HUDEP-2 (cell line): Measurements from ENCODE around the gene OBSCN.
"Not testable (repeated sequence)": the region's sequence is repeated elsewhere in the genome, so short reads cannot be mapped to it uniquely, and the experiment has no call there.

Experiments used
- DNase-seq, 76 experiments: peaks; one replicate each; lab custom pipeline; 2025; ENCODE audit not compliant: unreplicated experiment in 76 of 76; lab: John Stamatoyannopoulos, UW

The OBSCN gene

DNA sequence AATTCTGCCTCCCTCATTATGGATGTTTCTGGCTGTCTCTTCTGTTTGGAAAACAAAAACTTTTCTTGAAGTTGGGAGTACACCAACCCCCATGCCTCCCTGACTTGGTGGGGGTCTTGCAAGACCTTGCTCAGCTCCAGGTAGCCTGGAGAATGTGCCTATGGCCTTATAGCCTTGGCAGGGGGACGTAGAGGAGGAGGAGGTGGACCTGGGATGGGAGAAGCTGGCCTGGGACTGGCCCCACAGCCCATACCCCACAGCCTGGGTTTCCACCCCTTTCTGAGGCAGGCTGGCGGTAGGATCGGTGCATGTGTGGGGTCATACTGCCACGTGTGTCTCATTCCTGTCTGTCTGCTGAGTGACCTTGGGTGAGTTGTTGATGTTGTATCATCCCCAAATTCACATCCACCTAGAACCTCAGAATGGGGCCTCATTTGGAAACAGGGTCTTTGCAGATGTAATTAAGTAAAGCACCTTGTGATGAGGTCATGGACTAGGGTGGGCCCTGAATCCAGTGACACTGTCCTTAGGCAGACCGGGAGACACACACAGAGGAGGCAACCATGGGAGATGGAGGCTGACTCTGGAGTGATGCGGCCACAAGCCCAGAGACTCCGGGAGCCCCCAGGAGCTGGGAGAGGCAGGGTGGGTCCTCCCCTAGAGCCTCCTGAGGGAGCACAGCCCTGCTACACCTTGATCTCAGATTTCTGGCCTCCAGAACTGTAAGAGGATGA, 18.5 kb downstream of the OBSCN start:
- no peak for DNase-seq

DNA sequence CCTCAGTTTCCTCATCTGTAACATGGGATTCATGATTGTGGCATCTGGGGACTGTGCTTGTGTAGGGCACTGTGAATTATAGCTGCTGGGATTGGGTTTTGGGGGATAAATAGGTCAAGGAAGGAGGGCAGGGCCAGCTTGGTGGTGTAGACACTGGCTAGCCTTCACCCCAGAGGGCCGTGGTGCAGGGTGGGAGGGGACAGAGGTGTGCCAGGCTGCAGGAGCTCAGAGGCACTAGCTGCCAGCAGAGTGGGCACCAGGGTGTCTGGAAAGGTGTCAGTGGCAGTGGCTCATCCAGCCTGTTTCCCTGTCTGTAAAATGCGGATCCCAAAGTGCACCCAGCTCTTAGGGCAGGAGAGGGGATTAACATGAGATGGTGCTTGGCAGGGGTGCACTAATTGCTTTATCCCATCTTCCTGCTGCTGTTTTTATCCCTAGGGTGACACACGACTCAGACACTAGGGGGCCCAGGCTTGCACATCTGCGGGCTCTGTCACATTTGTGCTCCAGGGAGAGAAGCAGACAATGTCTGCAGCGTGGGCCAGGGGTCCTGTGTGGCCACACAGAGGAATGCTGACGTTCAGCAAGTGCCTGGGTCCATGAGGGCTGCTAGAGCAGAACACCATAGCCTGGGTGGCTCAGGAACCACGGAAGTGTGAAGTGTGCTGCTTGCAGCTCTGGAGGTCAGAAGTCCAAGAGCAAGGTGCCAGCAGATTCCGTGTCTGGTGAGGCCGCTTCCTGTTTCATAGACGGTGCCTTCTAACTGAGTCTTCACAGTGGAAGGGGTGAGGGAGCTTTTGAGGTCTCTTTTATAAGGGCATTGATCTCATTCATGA, 19.3 kb downstream of the OBSCN start:
- DNase-seq: peak in 7 of 76 experiments; percentile 1 to 31 (median 10)

DNA sequence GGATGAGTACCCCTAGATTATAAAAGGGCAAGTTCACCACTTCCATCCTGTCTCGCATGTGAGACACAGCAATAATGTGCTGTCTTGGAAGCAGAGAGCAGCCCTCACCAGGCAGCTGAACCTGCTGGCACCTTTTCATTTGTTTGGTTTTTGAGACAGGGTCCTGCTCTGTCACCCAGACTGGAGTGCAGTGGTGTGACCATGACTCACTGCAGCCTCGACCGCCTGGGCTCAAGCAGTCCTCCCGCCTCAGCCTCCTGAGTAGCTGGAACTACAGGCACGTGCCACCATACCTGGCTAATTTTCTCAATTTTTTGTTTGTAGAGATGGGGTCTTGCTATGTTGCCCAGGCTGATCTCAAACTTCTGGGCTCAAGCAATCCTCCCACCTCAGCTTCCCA, 20.3 kb downstream of the OBSCN start:
- DNase-seq: not testable (repeated sequence)

DNA sequence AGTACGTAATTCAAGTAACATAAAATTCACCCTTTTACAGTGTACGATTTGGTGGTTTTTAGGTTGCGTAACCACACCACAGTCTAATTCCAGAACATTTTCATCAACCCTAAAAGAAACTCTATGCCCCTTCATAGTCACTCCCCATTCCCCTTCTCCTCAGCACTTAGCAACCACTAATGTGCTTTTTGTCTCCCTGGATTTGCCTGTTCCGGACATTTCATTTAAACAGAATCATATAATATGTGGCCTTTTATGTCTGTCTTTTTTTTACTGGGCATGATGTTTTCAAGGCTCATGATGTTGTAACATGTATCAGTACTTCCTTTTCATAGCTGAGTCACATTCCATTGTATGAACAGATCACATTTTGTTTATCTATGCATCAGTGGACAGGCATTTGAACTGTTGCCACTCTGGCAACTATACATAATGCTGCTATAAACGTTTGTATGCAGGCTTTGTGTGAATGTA, 20.8 kb downstream of the OBSCN start:
- no peak for DNase-seq

DNA sequence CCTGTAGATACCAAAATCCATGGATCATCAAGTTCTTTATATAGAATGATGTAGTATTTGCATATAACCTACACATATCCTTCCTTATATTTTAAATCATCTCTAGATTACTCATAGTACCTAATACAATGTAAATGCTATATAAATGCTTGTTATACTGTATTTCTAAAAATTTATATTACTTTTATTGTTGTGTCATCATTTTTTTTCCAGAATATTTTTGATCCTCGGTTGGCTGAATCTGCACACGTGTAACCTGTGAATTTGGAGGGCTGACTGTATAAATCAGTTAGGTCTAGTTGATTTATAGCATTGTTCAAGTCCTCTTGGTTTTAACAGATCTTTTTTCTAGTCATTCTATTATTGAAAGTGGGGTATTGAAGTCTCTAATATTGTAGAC, 23.3 kb downstream of the OBSCN start:
- no peak for DNase-seq

DNA sequence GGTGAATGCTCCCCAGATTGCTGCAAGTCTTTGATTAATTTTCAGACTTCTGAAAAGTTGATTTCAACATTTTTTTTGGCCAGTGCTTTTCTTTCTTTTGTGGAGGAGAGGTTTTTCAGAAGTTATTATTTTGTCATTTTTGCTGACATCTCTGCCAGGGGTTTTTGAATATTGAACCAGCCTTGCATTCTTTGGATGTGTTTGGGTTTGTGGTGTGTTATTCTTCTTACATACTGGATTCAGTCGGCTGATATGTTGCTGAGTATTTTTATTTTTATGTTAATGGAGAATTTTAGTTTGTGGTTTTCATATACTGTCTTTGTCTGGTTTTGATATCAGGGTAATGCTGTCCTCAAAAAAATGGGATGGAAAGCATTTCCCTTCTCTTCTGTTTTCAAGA, 25.3 kb downstream of the OBSCN start:
- no peak for DNase-seq

DNA sequence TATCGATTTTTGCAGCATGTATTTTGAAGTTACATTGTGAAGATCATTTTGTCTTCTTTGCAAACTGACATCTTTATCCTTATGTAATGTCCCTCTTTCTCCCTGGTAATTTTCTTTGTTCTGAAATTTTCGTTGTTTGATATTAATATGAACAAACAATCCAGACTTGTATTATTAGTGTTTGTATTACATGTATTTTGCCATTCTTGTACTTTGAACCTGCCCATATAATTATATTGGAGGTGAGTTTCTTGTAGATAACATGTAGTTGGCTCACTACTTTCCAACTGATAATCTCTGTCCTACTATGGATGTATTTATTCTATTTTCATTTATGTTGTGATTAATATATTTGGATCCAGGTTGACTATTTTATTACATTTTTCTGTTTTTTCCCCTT, 27.1 kb downstream of the OBSCN start:
- DNase-seq: no peak

DNA sequence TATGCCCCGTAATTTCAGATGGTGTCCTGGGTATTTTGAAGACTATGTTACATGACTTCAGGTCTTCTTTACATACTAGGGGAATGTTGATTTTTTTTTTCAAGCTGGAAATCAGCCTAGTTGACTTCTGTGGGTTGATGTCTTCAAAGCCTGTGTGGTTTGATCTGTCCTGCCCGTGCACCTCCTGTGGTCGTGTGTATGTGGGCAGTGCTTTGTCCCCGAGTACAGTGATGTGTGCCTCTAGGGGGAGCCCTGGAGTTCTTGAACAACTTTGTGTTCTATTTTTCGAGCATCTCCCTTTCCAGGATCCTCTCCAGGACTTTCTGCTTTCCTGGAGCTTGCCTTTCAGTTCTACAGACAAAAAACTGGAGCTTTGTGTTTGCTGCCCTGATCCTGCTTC, 28.9 kb downstream of the OBSCN start:
- DNase-seq: peak in 19 of 76 experiments; percentile 2 to 50 (median 16)

DNA sequence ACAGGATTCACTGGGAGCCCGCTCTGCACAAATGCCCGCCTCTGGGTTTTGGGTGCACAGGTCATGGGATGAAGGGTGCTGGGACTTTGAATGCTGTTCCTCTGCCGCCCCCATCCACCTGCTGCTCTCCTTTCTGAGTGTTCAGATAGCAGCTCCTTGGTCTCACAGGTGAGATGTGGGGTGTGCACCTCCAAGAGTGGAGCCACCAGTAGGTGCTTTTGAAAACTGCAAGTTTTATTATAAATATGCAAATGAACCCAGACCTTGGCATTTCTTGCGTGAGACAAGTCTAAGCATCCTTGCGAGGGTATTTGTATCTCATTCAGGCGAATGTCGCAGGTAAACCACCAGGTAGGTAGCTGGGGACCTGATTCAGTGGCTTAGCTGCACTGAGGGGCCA, 30.2 kb downstream of the OBSCN start:
- no peak for DNase-seq

DNA sequence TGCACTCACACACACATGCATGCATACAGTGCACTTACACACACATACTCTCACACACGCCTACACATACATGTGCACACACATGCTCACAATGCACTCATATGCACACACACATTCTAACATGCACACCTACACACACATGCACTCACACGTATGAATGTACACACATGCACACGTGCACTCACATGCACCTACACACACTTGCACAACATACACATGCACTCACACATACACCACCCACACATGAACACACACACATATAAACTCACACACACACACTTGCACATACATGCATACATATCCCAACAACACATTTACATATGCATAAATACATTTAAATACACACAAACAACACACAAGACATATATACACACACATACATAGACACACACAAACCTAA, 30.6 kb downstream of the OBSCN start:
- DNase-seq: no peak

DNA sequence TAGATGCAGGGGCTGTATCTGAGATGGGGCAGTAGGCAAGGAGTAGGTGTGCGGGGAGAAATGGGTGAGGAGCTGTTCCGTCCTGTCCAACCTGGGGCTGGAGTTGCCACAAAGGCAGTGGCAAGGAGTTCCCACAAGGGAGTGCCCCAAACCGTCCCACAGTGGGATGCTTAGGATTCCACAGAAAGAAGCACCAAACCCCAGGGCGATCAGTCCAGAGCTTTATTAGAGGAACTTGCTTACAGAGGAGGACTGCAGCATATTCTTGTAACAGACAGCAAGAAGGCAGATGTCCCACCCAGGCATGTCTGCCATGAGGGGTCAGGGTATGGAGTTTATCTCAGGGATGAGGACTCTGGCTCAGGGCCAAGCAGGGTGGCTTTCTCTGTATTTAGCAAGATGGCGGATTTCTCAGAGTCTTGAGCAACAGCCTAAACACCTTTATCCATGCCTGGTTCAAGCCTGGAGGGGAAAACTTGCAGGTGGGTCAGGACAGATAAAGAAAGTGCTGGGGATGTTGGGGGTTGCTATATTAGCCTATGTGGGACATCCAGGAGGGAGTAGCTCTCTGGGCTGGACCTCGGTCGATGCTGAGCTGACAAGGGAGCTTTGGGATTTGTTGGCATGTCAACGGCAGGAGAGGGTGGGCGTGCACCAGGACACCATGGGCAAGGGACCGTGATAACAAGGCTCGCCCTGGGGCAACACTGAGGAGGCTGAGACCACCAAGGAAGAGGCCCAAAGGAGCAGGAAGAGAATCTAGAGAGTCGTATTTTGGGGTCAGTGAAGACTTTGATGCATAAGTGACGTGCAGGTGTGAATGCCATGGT, 32.8 kb downstream of the OBSCN start:
- DNase-seq: no peak

DNA sequence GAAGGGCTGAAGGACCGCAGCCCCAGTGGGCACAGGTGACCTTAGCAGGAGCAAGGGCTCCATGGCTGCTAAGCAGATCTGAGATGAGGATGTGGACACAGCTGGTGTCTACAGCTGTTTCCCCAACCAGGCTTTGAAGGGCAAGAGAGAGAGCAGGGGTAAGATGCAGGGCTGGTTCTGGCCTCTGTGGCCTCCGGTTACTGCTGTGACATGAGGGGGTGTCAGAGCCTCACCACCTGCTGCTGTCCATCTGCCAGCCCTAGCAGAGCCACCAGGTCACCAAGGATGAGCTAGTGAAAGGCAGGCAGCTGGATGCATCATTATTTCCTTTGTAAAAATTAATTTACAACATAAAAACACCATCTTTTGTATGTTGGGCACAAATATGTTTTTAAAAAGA, 33.4 kb downstream of the OBSCN start:
- no peak for DNase-seq

DNA sequence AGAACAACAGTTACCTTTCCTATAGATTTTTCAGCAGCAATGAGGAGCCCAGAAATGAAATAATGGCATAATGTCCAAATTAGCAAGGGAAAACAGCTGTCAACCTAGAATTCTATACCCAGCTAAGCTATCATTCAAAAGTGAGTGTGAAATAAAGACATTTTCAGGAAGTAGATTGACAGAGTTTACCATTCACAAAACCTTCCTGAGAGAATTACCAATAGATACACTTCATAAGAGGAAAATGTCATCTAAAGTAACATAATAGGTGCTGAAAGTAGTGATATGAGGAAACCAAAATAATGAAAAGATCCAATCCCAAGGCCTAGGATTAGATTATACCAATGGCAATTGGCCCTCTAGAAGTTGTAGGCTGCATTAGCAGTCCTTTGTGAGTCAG, 34.6 kb downstream of the OBSCN start:
- DNase-seq: no peak

DNA sequence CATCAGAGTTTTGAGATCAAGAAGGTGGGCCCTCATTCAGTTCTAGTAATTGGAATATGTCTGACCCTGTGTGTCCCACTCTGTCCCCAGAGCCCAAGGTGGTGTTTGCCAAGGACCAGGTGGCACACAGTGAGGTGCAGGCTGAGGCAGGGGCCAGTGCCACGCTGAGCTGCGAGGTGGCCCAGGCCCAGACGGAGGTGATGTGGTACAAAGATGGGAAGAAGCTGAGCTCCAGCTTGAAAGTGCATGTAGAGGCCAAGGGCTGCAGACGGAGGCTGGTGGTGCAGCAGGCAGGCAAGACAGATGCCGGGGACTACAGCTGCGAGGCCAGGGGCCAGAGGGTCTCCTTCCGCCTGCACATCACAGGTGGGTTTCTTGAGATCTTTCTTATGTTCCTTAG, 35.2 kb downstream of the OBSCN start:
- DNase-seq: no peak

DNA sequence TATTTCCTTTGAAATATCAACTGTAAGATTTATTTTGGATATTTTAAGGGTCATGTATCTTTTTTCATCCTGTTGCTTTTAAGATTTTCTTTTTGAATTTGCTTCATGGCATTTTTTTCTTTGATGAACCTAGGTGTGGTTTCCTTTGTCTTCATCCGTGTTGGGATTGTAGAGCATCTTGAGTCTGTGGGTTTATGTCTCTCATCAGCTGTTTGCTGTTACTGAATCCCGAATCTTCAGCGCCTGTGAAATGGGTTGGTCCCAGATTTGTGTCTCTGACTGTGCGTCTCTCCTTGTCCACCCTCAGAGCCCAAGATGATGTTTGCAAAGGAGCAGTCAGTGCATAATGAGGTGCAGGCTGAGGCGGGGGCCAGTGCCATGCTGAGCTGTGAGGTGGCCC, 36.1 kb downstream of the OBSCN start:
- not testable (repeated sequence) for DNase-seq

DNA sequence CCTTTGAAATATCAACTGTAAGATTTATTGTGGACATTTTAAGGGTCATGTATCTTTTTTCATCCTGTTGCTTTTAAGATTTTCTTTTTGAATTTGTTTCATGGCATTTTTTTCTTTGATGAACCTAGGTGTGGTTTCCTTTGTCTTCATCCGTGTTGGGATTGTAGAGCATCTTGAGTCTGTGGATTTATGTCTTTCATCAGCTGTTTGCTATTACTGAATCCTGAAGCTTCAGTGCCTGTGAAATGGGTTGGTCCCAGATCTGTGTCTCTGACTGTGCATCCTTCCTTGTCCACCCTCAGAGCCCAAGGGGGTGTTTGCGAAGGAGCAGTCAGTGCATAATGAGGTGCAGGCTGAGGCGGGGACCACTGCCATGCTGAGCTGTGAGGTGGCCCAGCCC, 37.3 kb downstream of the OBSCN start:
- no peak for DNase-seq

DNA sequence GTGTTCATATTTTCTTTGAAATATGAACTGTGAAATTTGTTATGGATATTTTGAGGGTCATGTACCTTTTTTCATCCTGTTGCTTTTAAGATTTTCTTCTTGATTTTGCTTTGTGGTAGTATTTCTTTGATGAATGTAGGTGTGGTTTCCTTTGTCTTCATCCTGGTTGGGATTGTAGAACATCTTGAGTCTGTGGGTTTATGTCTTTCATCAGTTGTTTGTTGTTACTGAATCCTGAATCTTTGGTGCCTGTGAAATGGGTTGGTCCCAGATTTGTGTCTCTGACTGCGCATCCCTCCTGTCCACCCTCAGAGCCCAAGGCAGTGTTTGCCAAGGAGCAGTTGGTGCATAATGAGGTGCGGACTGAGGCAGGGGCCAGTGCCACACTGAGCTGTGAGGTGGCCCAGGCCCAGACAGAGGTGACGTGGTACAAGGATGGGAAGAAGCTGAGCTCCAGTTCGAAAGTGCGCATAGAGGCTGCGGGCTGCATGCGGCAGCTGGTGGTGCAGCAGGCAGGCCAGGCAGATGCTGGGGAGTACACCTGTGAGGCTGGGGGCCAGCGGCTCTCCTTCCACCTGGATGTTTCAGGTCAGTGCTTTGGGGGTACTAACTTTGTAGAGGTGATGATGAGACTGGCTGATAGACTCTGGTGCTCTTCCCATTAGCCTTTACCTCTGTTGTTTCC, 38.5 kb downstream of the OBSCN start:
- DNase-seq: no peak

DNA sequence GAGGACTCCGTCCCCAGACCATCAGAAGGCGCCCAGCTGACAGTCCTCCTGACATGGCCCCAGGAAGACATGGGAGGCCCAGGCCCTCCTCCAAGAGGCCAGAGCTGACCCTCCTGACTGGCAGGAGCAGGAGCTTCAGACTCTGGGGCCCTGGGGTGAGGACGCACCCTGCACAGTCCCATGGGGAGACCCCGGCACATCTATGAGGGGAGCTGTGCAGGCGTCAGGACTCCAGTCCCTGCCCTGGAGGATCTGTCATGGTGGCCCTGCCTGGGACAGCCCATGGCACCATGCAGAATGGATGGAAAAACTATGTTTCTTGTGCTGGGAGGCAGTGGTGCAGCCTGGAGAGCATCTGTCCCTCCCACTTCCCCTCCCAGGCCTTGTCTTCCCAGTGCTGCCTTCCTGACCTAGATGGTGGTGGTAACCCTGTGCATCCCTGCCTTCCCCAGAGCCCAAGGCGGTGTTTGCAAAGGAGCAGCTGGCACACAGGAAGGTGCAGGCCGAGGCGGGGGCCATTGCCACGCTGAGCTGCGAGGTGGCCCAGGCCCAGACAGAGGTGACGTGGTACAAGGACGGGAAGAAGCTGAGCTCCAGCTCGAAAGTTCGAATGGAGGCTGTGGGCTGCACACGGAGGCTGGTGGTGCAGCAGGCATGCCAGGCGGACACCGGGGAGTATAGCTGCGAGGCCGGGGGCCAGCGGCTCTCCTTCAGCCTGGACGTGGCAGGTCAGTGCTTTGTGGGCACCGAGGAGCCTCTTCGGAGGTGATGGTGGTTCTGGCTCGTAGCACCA, 41.9 kb downstream of the OBSCN start:
- DNase-seq: no peak

DNA sequence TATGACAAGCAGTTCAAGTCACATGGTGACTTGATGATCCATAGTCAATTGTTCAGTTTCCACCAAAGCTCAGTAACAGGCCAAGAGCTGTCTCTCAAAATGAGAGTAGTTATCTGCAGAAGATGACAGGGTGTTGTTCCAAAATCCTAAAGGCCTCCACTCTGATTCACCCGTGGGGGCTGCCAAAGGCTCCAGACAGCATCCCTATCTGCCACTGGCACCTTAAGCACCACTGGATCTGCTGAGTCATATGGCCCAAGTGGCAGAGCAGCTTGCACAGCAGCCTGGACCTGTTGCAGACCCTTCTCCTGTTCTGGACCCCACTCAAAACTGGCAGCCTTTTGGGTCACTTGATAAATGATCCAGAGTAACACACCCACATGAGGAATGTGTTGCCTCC, 44.6 kb downstream of the OBSCN start:
- DNase-seq: peak in 3 of 76 experiments; percentile 4 to 23 (median 11)
